MM.1S (cell line): ENCODE data around the gene ALAS1.
A peak's percentile ranks its signal among the peaks of the same experiment; 100 is the strongest.

Experiments
- DNase-seq: peaks from one replicate; pipeline ENCODE4 v3.0.0-alpha.2; 2015
- H2AFZ ChIP-seq: fragments of 300-600 bp; sonication (generic); 2 replicates; pipeline ENCODE4 v1.6.0; 2016; ENCODE audit warnings: antibody characterized with exemption, low read length
- H3F3A ChIP-seq: fragments of 300-600 bp; sonication (generic); 2 replicates; pipeline ENCODE4 v1.6.1; 2016; ENCODE audit warnings: mild to moderate bottlenecking, antibody characterized with exemption, low read length, moderate library complexity, mixed read lengths; ENCODE audit not compliant: insufficient read depth
- H3K27ac ChIP-seq: fragments of 300-600 bp; sonication (generic); 2 replicates; pipeline ENCODE4 v1.5.1; 2016; ENCODE audit warnings: mild to moderate bottlenecking, low read length
- H3K27me3 ChIP-seq: fragments of 300-600 bp; sonication (generic); replicated peaks from 2 replicates; pipeline ENCODE4 v1.6.0; 2016; ENCODE audit warnings: low read length; ENCODE audit not compliant: insufficient read depth
- H3K36me3 ChIP-seq: fragments of 300-600 bp; sonication (generic); replicated peaks from 2 replicates; pipeline ENCODE4 v1.6.1; 2016; ENCODE audit warnings: mild to moderate bottlenecking, low read length, mixed read lengths; ENCODE audit not compliant: insufficient read depth
- H3K4me1 ChIP-seq: fragments of 300-600 bp; sonication (generic); 2 replicates; pipeline ENCODE4 v1.6.1; 2016; ENCODE audit warnings: low read length, mixed read lengths
- H3K4me2 ChIP-seq: fragments of 300-600 bp; sonication (generic); 2 replicates; pipeline ENCODE4 v1.6.0; 2016; ENCODE audit warnings: low read depth, low read length
- H3K4me3 ChIP-seq: fragments of 300-600 bp; sonication (generic); 2 replicates; pipeline ENCODE4 v1.5.1; 2016; ENCODE audit warnings: low read length, mixed read lengths
- H3K79me2 ChIP-seq: fragments of 300-600 bp; sonication (generic); 2 replicates; pipeline ENCODE4 v1.6.1; 2016; ENCODE audit warnings: mixed run types, low read length, mixed read lengths
- H3K9ac ChIP-seq: fragments of 300-600 bp; sonication (generic); 2 replicates; pipeline ENCODE4 v1.6.1; 2016; ENCODE audit warnings: low read length, mixed read lengths
- H3K9me2 ChIP-seq: fragments of 300-600 bp; sonication (generic); replicated peaks from 2 replicates; pipeline ENCODE4 v1.6.1; 2016; ENCODE audit warnings: mild to moderate bottlenecking, low read length, mixed read lengths; ENCODE audit not compliant: insufficient read depth
- H3K9me3 ChIP-seq: fragments of 300-600 bp; sonication (generic); replicated peaks from 2 replicates; pipeline ENCODE4 v1.6.1; 2016; ENCODE audit warnings: mild to moderate bottlenecking, low read length, mixed read lengths; ENCODE audit not compliant: insufficient read depth
- H4K20me1 ChIP-seq: fragments of 300-600 bp; sonication (generic); 2 replicates; pipeline ENCODE4 v1.6.1; 2016; ENCODE audit warnings: mild to moderate bottlenecking, low read length, moderate library complexity, mixed read lengths; ENCODE audit not compliant: insufficient read depth
- EZH2 ChIP-seq: fragments of 300-600 bp; sonication (generic); optimal IDR thresholded peaks from 2 replicates; pipeline ENCODE3; 2017; ENCODE audit warnings: low read depth, mild to moderate bottlenecking, antibody characterized with exemption, low read length, mixed read lengths
- EZH2phosphoT487 ChIP-seq: fragments of 300-600 bp; sonication (generic); IDR thresholded peaks from 2 replicates; pipeline ENCODE4 v1.6.1; 2018; ENCODE audit warnings: antibody characterized with exemption, low read length
- TF ChIP-seq, protein P1 (sequence below): fragments of 300-600 bp; sonication (generic); IDR thresholded peaks from 2 replicates; pipeline ENCODE4 v1.5.1; 2016; ENCODE audit warnings: antibody characterized with exemption, low read length, mixed read lengths

Gene ALAS1

GRCh38 chr3:52256159-52256558, 58.2 kb downstream of the ALAS1 start:
- Histone ChIP-seq H3K4me2 (no peak overlapping the region), H3K27ac (no peak overlapping the region), H3K4me3 (no peak overlapping the region), H3K36me3 (peaks cover 27% of the 10 kb centered on the region), H2AFZ (no peak overlapping the region), H4K20me1 (no peaks in the 10 kb centered on the region), H3K79me2 (peaks cover 64% of the 10 kb centered on the region), H3F3A (peaks cover 23% of the 10 kb centered on the region), H3K9me3 (no peaks in the 10 kb centered on the region), H3K9me2 (no peaks in the 10 kb centered on the region), H3K9ac (no peak overlapping the region), H3K4me1 (peaks cover 51% of the 10 kb centered on the region), H3K27me3 (no peaks in the 10 kb centered on the region)
- TF ChIP-seq, protein P1, sequence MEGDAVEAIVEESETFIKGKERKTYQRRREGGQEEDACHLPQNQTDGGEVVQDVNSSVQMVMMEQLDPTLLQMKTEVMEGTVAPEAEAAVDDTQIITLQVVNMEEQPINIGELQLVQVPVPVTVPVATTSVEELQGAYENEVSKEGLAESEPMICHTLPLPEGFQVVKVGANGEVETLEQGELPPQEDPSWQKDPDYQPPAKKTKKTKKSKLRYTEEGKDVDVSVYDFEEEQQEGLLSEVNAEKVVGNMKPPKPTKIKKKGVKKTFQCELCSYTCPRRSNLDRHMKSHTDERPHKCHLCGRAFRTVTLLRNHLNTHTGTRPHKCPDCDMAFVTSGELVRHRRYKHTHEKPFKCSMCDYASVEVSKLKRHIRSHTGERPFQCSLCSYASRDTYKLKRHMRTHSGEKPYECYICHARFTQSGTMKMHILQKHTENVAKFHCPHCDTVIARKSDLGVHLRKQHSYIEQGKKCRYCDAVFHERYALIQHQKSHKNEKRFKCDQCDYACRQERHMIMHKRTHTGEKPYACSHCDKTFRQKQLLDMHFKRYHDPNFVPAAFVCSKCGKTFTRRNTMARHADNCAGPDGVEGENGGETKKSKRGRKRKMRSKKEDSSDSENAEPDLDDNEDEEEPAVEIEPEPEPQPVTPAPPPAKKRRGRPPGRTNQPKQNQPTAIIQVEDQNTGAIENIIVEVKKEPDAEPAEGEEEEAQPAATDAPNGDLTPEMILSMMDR = no peak
- TF ChIP-seq EZH2 = no peak
- TF ChIP-seq EZH2phosphoT487 = no peak
- peak; percentile 2 for DNase-seq

- no peak overlapping the region for H3K27ac ChIP-seq
- H2AFZ ChIP-seq = no peak overlapping the region
- peak; percentile 4 for DNase-seq
- H3K4me2 ChIP-seq = no peak overlapping the region
- no peaks in the 10 kb centered on the region for H3K9me3 ChIP-seq
- H4K20me1 ChIP-seq = no peaks in the 10 kb centered on the region
- no peaks in the 10 kb centered on the region for H3K27me3 ChIP-seq
- H3K4me3 ChIP-seq = no peak overlapping the region
- H3K9me2 ChIP-seq = no peaks in the 10 kb centered on the region
- H3K79me2 ChIP-seq = peaks cover 69% of the 10 kb centered on the region
- H3K4me1 ChIP-seq = peaks cover 51% of the 10 kb centered on the region
- TF ChIP-seq EZH2phosphoT487 (no peak), EZH2 (no peak)
- TF ChIP-seq, protein P1 = no peak
- H3F3A ChIP-seq = peaks cover 23% of the 10 kb centered on the region
- peaks cover 27% of the 10 kb centered on the region for H3K36me3 ChIP-seq
- no peak overlapping the region for H3K9ac ChIP-seq
Observed at GRCh38 chr3:52256622-52257021, 58.7 kb downstream of the ALAS1 start.

DNA sequence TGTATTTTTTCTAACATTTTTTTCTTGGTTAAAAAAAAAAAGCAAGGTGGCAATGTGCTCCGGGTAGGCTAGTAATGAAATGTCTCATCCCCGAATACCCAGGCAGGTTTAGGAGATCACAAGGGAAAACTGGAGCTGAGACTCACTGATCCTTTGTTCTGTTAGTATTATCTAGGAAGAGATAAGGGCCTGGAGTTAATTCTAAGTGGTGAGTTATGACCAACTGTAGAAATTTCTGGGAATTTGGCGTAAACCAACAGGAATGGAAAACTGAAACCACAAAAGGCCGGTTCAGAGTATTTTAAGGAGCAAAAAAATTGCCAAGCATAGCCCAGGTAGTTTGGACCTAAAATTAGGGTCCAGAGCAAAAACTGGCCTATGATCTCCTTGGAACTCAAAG, 60.0 kb downstream of the ALAS1 start:
- Histone ChIP-seq H3K4me1 (peaks cover 55% of the 10 kb centered on the region), H3K36me3 (peaks cover 27% of the 10 kb centered on the region), H3K9ac (no peak overlapping the region), H3K79me2 (peaks cover 76% of the 10 kb centered on the region), H4K20me1 (no peaks in the 10 kb centered on the region), H3K9me2 (no peaks in the 10 kb centered on the region), H2AFZ (no peak overlapping the region), H3K4me3 (no peak overlapping the region), H3K27me3 (no peaks in the 10 kb centered on the region), H3F3A (peaks cover 23% of the 10 kb centered on the region), H3K9me3 (no peaks in the 10 kb centered on the region), H3K27ac (no peak overlapping the region), H3K4me2 (no peak overlapping the region)
- no peak for DNase-seq
- TF ChIP-seq, protein P1 = no peak
- TF ChIP-seq EZH2phosphoT487 (no peak), EZH2 (no peak)
